Hepatocyte (in vitro differentiated cells): Measurements from ENCODE around the gene EBF4.
A peak's percentile ranks its signal among the peaks of the same experiment; 100 is the strongest.

Source experiments
- CTCF ChIP-seq: fragments of 200-600 bp; sonication (generic); IDR thresholded peaks from 2 replicates; pipeline ENCODE4 v1.5.1; 2016; ENCODE audit warnings: antibody characterized with exemption, mild to moderate bottlenecking; ENCODE audit not compliant: poor library complexity
- EZH2 ChIP-seq: fragments of 200-600 bp; sonication (generic); IDR thresholded peaks from 2 replicates; pipeline ENCODE4 v1.6.1; 2016; ENCODE audit warnings: antibody characterized with exemption, mild to moderate bottlenecking, borderline replicate concordance
- EZH2phosphoT487 ChIP-seq: fragments of 200-600 bp; sonication (generic); IDR thresholded peaks from one replicate; pipeline ENCODE4 v1.6.1; 2018; ENCODE audit warnings: antibody characterized with exemption, mild to moderate bottlenecking, low read depth, moderate library complexity; ENCODE audit not compliant: unreplicated experiment, severe bottlenecking

GRCh38 chr20:2756056-2756611 is 63.6 kb downstream of the EBF4 start:
- no peak for TF ChIP-seq EZH2phosphoT487
- peak; percentile 58 for TF ChIP-seq CTCF
- no peak for TF ChIP-seq EZH2
